Natural killer cell treated with Interleukin-12 subunit alpha and Interleukin-12 subunit beta and Interleukin-15 and Interleukin-18, amount 100 ng/mL, for 72 hours (primary cell): ENCODE measurements around the gene LYRM9. TPM values are rescaled to one million over a fixed set of nuclear protein-coding genes. Genes with fewer than 3 reads are reported as not detected.

Experiments used
- ATAC-seq, 2 donors: fragments of 150-1000 bp; cut with Tn5 transposase in 1 of 2; sonication (Bioruptor Pico), chemical (Tn5 transposase) in 1 of 2; 2 replicates each; pipeline ENCODE4 v1.10.0; 2021
- DNase-seq: peaks from one replicate; pipeline ENCODE4 v3.0.0; 2022; ENCODE audit warnings: low spot score
- H3K27ac Mint-ChIP-seq, 2 donors: 1 replicate in 1 of 2; 2 replicates in 1 of 2; pipeline ENCODE4 v1.8.0; 2022; ENCODE audit warnings: mixed read lengths in 2 of 2, mild to moderate bottlenecking in 1 of 2, moderate library complexity in 1 of 2
- H3K27me3 Mint-ChIP-seq, 2 donors: 1 replicate in 1 of 2; 2 replicates in 1 of 2; pipeline ENCODE4 v1.8.0; 2022; ENCODE audit warnings: mixed read lengths in 2 of 2
- H3K36me3 Mint-ChIP-seq: one replicate; pipeline ENCODE4 v1.8.0; 2022; ENCODE audit warnings: mixed read lengths
- H3K4me1 Mint-ChIP-seq, 2 donors: 1 replicate in 1 of 2; 2 replicates in 1 of 2; pipeline ENCODE4 v1.8.0; 2022; ENCODE audit warnings: low read depth in 2 of 2, mixed read lengths in 2 of 2, mild to moderate bottlenecking in 1 of 2
- H3K4me3 Mint-ChIP-seq: one replicate; pipeline ENCODE4 v1.8.0; 2022; ENCODE audit warnings: mixed read lengths
- H3K9me3 Mint-ChIP-seq: 2 replicates; pipeline ENCODE4 v1.8.0; 2022; ENCODE audit warnings: mixed read lengths
- total RNA-seq, 2 donors: library from RNA; stranded (reverse); gene quantifications; one replicate each; pipeline ENCODE4 v1.2.3, GENCODE V29; 2022

The LYRM9 gene
- total RNA-seq, 2 donors from 2014 or later, result 0.78 to 2.0 TPM

DNA sequence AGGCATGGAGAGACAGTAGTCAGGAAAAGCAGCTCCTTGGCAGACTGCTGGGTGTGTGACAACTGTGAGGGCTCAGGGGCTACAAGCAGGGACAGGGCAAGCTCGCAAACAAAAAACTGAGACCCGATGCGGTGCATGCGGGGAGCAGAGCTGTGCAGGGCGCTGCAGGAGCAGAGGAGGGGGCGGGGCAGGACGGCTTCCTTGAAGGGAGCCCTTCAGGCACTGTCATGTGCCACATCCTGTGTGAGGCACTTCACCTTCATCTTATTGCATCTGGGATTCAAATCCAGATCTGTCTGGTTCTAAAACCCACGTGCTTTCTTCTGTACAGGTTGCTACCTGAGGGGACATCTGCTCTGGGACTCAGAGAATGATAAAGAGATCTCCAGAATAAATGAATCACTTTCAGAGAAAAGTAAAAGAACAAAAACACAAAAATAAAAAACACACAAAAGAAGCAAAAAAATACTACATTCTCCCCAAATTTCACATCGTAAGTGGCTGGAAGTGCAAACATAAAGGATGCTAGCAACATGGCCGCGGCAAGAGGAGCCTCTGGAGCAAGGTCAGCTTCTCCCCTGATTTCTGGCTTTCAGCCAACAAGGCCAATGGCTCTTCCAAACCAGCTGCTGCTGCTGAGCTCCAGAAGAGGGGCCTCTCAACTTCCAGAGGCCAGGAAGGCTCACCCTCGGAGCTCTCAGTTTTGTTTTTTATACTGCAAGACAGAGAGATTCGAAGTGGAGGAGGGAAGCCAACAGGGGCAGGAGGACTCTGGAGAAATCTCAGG lies 14.2 kb downstream of the LYRM9 start:
- Mint-ChIP-seq H3K9me3 (no peaks in the 10 kb centered on the region), H3K36me3 (no peaks in the 10 kb centered on the region), H3K4me3 (no peak overlapping the region), H3K27ac (no peak overlapping the region), H3K4me1 (no peaks in the 10 kb centered on the region), H3K27me3 (no peaks in the 10 kb centered on the region)
- ATAC-seq, result no peak
- DNase-seq, result no peak

GRCh38 chr17:27873746-27874145 lies 19.4 kb downstream of the LYRM9 start:
- DNase-seq (no peak), ATAC-seq (no peak)
- H3K4me1 Mint-ChIP-seq, result peaks cover 0 to 4% of the 10 kb centered on the region in 2 donors
- peaks cover 0 to 4% of the 10 kb centered on the region in 2 donors for H3K27me3 Mint-ChIP-seq
- no peaks in the 10 kb centered on the region for H3K36me3 Mint-ChIP-seq
- H3K27ac Mint-ChIP-seq, result no peak overlapping the region
- no peaks in the 10 kb centered on the region for H3K9me3 Mint-ChIP-seq
- H3K4me3 Mint-ChIP-seq, result no peak overlapping the region

DNA sequence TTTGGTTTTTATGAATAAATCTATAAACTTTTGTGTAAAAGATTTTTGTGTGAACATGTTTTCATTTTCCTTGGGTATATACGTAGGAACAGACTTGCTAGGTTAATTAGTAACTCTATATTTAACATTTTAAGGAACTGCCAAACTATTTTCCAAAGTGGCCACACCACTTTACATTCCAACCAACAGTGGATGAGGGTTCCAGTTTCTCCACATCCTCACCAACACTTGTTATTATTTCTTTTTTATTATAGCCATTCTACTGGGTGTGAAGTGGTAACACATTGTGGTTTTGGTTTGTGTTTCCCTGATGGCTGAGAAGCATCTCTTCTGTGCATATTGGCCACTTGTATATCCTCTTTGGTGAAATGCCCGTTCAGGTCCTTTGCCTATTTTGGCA lies 20.0 kb downstream of the LYRM9 start:
- H3K4me1 Mint-ChIP-seq, result peaks cover 0 to 4% of the 10 kb centered on the region in 2 donors
- no peaks in the 10 kb centered on the region for H3K9me3 Mint-ChIP-seq
- no peak overlapping the region for H3K4me3 Mint-ChIP-seq
- H3K27me3 Mint-ChIP-seq, result peaks cover 0 to 4% of the 10 kb centered on the region in 2 donors
- no peaks in the 10 kb centered on the region for H3K36me3 Mint-ChIP-seq
- DNase-seq (no peak), ATAC-seq (no peak)
- H3K27ac Mint-ChIP-seq, result no peak overlapping the region

DNA sequence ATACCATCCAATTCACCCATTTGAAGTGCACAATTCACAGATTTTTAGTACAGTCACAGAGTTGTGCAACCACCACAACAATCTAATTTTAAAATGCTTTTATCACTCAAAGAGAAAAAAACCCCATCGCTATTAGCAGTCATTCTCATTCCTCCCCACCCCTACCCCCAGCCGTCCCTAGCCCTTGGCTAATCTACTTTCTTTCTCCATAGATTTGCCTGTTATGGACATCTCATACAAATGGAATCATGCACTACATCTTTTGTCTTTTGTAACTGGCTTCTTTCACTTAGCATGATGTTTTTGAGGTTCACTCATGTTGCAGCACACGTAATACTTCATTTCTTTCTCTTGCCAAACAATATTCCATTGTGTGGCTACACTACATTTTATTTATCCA lies 20.4 kb downstream of the LYRM9 start:
- ATAC-seq, result no peak
- Mint-ChIP-seq H3K4me3 (no peak overlapping the region), H3K27ac (no peak overlapping the region), H3K27me3 (peaks cover 0 to 4% of the 10 kb centered on the region in 2 donors), H3K9me3 (no peaks in the 10 kb centered on the region), H3K4me1 (peaks cover 0 to 4% of the 10 kb centered on the region in 2 donors), H3K36me3 (no peaks in the 10 kb centered on the region)
- no peak for DNase-seq

- Mint-ChIP-seq H3K9me3 (no peaks in the 10 kb centered on the region), H3K36me3 (no peaks in the 10 kb centered on the region), H3K27me3 (peaks cover 0 to 4% of the 10 kb centered on the region in 2 donors), H3K4me3 (no peak overlapping the region), H3K4me1 (peaks cover 0 to 4% of the 10 kb centered on the region in 2 donors), H3K27ac (no peak overlapping the region)
- ATAC-seq, result no peak
- no peak for DNase-seq
Measured at GRCh38 chr17:27871407-27871806, 21.8 kb downstream of the LYRM9 start.

DNA sequence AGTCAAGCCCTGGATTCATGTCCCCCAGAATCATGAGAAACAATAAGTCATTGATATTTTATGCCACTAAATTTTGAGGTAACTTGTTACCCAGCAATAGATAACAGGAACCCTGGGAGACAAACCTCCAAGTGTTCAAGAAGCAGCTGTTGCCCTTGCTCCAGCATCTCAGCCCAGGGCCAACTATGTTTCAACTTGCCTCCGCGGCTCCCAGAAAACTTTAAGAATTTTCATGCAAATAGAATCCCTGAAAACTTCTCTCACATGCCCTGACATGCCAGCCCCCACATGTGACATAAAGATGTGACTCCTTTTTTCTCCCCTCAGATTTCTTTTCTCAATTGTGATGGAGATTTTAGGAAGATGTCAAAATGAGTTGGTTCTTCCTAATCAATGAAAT lies 22.8 kb downstream of the LYRM9 start:
- H3K36me3 Mint-ChIP-seq, result no peaks in the 10 kb centered on the region
- no peak for DNase-seq
- H3K27me3 Mint-ChIP-seq, result peaks cover 0 to 4% of the 10 kb centered on the region in 2 donors
- no peak for ATAC-seq
- H3K4me3 Mint-ChIP-seq, result no peak overlapping the region
- peak overlapping the region in 1 of 2 donors; percentile 70 for H3K27ac Mint-ChIP-seq
- H3K9me3 Mint-ChIP-seq, result no peaks in the 10 kb centered on the region
- H3K4me1 Mint-ChIP-seq, result peaks cover 0 to 4% of the 10 kb centered on the region in 2 donors

GRCh38 chr17:27868565-27868964 lies 24.6 kb downstream of the LYRM9 start:
- Mint-ChIP-seq H3K9me3 (no peaks in the 10 kb centered on the region), H3K27me3 (peaks cover 4 to 6% of the 10 kb centered on the region in 2 donors), H3K4me1 (peaks cover 0 to 4% of the 10 kb centered on the region in 2 donors), H3K27ac (no peak overlapping the region), H3K36me3 (no peaks in the 10 kb centered on the region), H3K4me3 (no peak overlapping the region)
- no peak for DNase-seq
- no peak for ATAC-seq

GRCh38 chr17:27862840-27863239 lies 30.3 kb downstream of the LYRM9 start:
- DNase-seq, result no peak
- H3K4me1 Mint-ChIP-seq, result peaks cover 0 to 4% of the 10 kb centered on the region in 2 donors
- H3K36me3 Mint-ChIP-seq, result no peaks in the 10 kb centered on the region
- no peak overlapping the region for H3K27ac Mint-ChIP-seq
- no peak for ATAC-seq
- peaks cover 0 to 17% of the 10 kb centered on the region in 2 donors for H3K27me3 Mint-ChIP-seq
- H3K4me3 Mint-ChIP-seq, result no peak overlapping the region
- H3K9me3 Mint-ChIP-seq, result no peaks in the 10 kb centered on the region

DNA sequence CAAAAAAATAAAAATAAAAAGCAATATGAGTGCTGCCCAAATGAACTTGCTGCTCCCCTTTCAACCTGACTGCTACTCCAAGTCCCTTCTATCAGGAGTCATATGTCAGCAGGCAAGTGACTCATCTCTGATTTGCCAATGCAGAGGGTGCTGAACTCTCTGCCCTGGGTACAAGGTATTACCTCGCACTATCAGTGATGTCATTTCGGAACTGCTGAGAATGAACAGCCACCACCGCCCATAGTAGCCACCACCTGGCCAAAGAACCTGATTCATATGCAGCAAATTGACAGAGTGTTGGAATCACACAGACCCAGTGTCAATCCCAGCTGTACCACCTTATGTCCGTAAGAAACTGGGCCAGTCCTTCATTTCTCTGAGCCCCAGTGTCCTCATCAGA lies 31.2 kb downstream of the LYRM9 start:
- Mint-ChIP-seq H3K27me3 (peaks cover 0 to 17% of the 10 kb centered on the region in 2 donors), H3K36me3 (no peaks in the 10 kb centered on the region), H3K27ac (no peak overlapping the region), H3K4me3 (no peak overlapping the region), H3K9me3 (no peaks in the 10 kb centered on the region), H3K4me1 (peaks cover 0 to 4% of the 10 kb centered on the region in 2 donors)
- no peak for DNase-seq
- peak in 1 of 2 donors; percentile 41 for ATAC-seq

DNA sequence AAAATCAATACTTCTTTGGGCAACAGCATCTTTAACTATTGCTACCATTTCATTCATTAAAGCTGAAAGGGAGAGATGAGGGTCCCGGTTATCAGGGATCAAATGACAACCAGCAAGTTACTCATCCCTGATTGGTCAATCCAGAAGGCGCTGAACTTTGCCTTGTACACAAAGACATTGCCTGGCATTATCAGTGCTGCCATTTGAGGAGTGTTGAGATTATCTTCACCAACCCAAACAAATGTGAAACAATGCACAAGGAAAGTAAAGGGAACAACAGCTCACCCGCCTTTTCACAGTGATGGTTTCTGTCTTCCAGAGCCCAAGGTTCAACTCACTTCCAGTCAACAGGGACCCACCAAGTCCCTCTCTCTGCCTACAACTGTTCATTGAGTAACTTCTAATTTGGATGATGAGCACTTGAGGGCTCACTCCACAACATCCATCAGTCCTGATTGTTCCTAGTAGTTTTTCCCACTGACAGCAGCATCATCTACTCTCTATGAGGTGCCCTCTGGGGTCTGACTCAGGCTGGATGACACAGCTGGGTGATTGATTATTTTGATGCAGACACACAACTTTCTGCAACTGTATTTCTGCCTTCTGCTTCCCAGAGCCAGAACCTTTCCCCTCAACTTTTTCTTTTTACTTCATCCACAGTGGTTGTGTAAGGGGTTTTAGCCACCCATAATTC lies 32.0 kb downstream of the LYRM9 start:
- Mint-ChIP-seq H3K4me1 (peaks cover 0 to 4% of the 10 kb centered on the region in 2 donors), H3K9me3 (no peaks in the 10 kb centered on the region), H3K27me3 (peaks cover 0 to 17% of the 10 kb centered on the region in 2 donors), H3K4me3 (no peak overlapping the region), H3K36me3 (no peaks in the 10 kb centered on the region), H3K27ac (no peak overlapping the region)
- no peak for ATAC-seq
- no peak for DNase-seq

- no peaks in the 10 kb centered on the region for H3K36me3 Mint-ChIP-seq
- ATAC-seq (no peak), DNase-seq (no peak)
- no peaks in the 10 kb centered on the region for H3K9me3 Mint-ChIP-seq
- H3K4me1 Mint-ChIP-seq, result peaks cover 0 to 8% of the 10 kb centered on the region in 2 donors
- H3K4me3 Mint-ChIP-seq, result no peak overlapping the region
- H3K27me3 Mint-ChIP-seq, result peaks cover 3 to 21% of the 10 kb centered on the region in 2 donors
- no peak overlapping the region for H3K27ac Mint-ChIP-seq
Measured at GRCh38 chr17:27858621-27859305, 34.4 kb downstream of the LYRM9 start.

DNA sequence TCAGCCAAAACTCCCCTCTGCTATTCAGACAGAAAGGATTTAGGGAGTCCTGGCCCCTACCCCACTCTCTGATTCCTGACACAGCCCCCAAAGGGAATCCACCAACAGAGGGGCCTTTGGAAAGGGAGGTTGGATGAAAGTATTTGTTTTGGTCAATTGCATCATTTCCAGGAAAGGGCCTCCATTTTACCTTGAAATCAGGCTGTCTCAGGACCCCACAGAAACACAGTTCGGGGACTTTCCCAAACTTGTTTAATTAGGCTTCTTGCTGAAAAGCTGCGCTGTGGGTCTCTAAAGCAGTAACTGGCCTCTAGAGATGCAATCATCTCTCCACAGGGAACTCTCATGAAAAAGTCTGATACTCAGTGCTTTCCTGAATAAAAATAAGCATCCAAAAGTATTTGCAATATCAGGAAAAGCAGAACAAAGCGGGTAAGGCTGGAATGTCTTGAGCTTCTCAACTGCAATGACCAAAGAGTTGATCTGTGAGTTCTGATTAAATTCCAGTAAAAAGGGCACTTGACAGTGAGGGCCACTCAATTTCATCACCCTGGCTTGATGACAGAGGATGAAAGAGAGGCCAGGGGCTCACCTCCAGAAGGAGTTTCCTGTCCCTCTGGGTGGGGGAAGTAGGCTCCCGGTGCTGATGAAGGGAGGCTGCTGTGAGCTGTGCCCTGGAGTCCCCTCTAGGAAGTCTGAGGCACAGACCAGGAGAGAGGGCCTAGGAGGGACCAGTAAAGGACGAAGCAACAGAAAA lies 36.3 kb downstream of the LYRM9 start:
- no peak for ATAC-seq

DNA sequence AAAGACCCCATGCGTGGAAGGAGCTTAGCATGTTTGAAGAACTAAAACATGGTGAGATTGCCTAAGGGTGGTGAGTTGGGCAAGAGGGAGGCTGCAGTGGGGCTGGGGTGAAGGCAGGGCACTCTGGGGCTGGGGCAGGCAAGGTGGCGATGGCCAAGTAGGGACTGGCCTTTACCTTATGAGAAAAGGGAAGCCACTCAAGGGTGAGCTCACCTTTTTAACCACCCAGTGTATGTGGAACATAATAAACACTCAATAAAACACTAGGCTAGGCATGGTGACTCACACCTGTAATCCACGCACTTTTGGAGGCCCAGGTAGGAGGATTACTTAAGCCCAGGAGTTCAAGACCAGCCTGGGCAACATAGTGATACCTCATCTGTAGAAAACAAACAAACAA lies 37.7 kb downstream of the LYRM9 start:
- Mint-ChIP-seq H3K36me3 (no peaks in the 10 kb centered on the region), H3K27ac (no peak overlapping the region), H3K4me3 (no peak overlapping the region), H3K27me3 (peaks cover 7 to 17% of the 10 kb centered on the region in 2 donors), H3K4me1 (peaks cover 0 to 8% of the 10 kb centered on the region in 2 donors), H3K9me3 (no peaks in the 10 kb centered on the region)
- DNase-seq, result no peak
- ATAC-seq, result no peak

More for the DNA sequence above, 36.3 kb downstream of the LYRM9 start:
- no peak overlapping the region for H3K4me3 Mint-ChIP-seq
- peaks cover 0 to 8% of the 10 kb centered on the region in 2 donors for H3K4me1 Mint-ChIP-seq
- peaks cover 7 to 21% of the 10 kb centered on the region in 2 donors for H3K27me3 Mint-ChIP-seq
- H3K9me3 Mint-ChIP-seq, result no peaks in the 10 kb centered on the region
- no peak for DNase-seq
- H3K36me3 Mint-ChIP-seq, result no peaks in the 10 kb centered on the region
- H3K27ac Mint-ChIP-seq, result no peak overlapping the region
